GM19455 (cell line): ENCODE data around the gene N4BP2.

Experiments used
- ATAC-seq: cut with Tn5 transposase; IDR thresholded peaks from one replicate; pipeline ENCODE4 v1.9.1; 2021; ENCODE audit not compliant: unreplicated experiment

The N4BP2 gene

DNA sequence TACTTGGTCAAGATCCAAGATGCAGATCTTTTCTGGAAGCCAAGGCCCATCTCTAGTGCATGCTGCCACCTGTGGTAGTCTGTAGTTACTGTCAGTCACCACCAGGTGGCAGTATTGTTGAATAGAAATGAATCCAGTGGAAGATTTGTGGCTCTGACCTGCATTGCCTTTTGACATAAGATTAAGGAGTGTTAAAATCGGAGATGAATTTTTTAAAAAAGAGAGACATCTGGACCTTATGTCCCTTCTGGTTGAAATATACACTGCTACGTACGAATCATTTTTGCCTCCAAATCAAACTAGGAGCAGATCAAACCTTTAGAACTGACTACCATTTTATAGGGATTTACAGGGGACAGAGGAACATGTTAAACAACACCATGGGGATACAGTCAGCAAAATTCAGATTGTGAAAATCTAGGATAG lies 93.3 kb downstream of the N4BP2 start:
- no peak for ATAC-seq

DNA sequence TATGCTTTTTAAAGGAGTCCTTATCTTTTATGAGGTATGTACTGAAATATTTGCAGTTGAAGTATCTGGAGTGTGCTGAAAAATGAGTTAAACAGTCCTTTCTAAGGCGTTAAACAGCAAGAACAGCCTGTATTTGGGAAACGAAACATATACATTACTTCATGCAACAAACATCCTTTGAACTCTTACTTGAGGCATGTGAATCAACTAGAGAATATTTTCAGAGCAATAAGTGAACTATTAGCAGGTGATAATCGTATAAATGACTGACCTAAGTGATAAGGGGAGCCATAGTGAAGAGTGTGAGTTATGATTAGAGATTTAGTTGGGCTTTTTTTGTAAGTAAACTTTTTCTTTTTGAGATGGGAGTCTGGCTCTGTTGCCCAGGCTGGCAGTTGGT lies 94.3 kb downstream of the N4BP2 start:
- no peak for ATAC-seq

DNA sequence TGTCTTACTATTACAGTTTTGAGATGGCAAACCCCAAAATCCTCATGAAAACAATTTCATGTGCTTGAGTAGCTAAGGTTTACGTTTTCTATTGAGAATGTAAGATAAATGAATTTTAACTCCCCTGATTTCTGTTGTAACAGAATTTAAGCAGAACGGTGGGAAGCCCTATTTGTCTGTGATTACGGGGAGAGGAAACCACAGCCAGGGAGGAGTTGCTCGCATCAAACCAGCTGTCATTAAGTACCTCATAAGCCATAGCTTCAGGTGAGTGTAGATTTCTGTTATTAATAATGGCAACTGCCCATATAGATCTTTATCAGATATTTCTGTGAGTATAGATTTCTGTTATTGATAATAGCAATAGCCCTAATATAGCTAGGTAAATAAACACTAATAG lies 96.0 kb downstream of the N4BP2 start:
- no peak for ATAC-seq

DNA sequence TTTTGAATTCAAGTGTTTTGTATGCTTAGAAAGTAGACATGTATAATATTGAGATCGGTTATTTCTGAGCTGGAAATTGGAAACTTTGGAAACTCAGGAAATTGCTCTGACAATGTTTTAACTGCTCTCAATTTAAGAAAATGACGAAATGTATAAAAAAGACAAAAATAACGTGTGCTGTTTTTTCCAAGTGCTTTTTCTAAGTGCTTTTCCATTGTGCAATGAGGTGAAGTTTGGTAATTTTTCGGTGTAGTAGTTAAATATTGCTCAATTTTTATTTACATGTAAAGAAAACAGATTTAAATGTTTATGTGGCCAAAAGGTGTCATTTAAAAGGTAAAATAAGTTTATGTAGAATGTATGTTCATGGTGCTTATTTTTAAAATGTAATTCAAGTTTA lies 100.8 kb downstream of the N4BP2 start:
- no peak for ATAC-seq

DNA sequence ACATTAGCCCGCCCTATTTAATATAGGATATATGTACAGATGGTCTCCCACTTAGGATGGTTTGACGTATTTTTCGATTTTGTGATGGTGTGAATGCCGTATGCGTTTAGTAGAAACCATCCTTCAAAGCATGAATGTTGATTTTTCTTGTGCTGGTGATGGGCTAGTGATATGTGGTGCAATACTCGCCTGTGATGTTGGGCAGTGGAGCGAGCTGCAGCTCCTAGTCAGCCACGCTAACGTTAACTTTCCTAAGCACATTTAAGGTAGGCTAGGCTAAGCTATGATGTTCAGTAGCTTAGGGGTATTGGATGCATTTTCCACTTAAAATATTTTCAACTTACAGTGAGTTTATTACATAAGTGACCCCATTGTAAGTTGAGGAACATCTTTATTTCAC lies 103.6 kb downstream of the N4BP2 start:
- ATAC-seq, result no peak

DNA sequence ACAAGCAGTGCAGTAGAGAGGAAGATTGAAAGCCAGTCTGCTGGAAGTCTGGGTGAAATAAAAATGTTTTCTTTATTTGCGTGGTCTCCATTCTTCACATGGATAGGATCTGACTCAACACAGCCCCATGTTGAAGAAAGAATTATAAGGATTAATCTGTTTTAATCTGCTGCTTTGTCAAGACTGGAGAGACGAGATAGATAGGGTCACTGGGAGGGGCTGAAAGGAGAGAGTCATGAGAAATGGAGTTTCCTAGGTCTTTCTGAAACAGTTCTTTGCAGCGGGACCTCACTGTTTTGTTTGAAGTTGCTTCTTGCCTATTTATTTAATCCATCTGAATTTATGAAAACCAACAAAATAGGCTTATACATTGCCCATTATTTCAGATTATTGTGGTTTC lies 107.8 kb downstream of the N4BP2 start:
- no peak for ATAC-seq

DNA sequence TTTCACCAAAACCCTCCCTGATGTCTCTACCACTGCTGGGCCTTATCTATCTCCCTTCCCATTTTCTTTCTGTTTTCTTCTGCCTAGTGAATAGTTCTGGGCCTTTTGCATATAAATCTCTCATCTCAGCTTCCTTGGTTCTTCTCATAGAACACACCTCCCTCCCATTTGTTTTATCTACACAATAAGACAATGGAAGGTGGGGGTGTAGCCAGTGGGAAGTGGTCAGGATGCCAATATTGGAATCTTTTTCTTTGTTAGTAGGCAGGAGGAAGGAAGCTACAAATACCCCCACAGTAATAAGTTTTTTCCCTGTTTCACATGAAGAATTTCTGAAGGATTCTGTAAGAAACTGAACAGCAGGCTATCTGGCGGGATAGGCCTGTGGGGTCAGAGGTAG lies 109.3 kb downstream of the N4BP2 start:
- no peak for ATAC-seq

DNA sequence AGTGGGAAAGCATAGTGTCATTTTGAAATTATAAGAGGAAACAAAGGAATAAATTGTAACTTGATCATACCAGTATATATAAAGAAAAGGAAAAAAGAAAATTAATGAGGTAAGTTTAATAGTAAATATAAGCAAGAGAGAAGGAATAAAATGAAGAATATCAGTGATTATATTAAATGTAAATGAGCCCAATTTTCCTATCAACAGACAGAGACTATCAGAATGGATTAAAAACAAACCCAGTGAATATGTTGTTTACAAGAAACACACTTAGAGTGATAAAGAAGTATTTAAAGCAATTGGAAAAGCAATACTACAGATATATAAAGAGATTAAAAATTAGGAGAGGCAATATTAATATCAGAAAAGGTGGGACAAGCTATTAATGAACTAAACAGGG lies 111.4 kb downstream of the N4BP2 start:
- no peak for ATAC-seq

DNA sequence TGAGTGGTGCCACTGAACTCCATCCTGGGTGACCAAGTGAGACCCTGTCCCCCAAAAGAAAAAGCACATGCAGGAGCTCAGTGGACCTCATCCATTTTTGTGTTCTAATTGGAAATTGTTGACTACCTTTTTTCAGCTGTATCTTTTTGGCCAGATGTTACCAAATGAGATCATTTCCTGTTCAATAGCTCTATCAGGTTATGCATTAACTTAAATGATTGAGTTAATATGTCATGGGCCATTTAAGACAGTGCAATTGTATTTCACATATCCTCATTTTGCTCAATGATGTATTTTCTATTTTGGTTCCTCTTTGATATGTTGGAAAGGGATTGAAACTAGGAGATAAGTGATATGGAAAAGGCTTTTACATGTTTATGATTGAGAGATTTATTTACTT lies 113.9 kb downstream of the N4BP2 start:
- ATAC-seq, result no peak

DNA sequence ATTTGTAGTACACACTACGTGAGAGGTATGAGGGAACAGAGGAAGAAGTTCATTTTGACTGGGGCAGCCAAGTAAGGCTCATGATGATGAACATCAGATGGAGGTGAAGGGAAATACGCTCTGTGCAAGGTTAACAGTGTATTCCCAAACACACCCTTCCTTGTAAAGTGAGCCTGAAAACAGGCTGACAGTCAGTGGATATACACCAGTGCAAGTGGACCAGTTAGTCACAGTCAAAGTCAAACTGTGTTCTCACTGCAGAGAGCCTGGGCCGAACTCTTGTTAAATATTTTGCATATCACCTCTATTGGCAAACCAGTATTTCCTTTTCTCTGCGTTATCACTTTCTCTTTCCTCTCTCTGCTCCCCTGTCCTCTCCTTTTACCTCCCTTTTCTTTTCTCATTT lies 116.8 kb downstream of the N4BP2 start:
- ATAC-seq, result peak; percentile 72

DNA sequence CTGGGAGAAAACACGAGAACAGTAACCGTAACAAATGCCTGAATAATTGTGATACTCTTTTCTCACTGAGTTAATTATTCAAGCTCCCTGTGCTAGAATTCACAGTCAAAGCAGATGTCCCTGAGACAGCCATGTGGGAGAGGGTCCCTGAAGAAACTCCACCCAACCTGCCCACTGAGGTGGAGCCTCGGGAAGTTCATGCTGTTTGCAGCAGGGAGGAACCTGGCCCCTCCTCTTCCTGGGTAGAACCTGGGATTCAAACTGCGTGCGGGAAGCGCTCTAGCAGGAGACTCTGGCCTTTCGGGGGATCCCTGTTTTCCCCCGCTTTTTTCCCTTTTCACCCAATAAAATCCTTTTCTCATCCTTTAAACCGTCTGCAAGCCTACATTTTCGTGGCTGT lies 120.0 kb downstream of the N4BP2 start:
- ATAC-seq, result no peak

DNA sequence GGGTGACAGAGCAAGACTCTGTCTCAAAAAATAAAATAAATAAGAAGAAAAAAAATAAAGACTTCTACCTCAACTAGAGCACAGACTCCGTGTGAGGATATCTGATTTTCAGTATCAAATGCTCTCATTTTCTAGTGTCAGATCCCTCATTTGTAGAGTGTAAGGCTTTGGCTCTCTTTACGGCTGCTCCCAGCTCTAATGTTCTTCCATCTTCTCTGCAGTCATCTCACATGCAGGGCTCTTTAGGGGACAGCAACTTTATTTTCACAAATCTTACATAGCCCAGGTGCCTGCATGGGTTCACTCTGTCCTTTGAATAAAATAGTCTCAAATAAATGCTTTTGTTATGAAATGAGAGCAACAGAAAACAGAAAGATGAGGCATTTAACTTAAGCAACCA lies 120.9 kb downstream of the N4BP2 start:
- ATAC-seq, result no peak

DNA sequence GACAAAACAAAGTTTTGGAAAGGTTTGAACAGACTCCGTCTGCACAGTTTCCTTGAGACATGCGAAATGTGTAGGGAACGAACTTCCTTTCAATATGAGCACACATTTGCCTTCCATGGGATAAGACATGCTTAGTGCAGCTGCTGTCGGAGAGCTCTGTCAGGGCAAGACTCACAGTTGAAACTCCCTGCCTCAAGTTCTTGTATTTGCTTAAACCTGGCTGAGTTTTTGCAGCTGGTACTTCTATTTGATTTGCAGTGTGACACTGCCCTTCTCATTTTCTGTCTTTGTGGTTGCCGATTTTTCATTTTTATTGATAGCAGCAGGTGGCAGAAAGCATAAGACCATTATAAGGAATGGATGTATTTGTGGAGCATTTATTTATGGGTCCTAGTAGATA lies 122.0 kb downstream of the N4BP2 start:
- no peak for ATAC-seq

DNA sequence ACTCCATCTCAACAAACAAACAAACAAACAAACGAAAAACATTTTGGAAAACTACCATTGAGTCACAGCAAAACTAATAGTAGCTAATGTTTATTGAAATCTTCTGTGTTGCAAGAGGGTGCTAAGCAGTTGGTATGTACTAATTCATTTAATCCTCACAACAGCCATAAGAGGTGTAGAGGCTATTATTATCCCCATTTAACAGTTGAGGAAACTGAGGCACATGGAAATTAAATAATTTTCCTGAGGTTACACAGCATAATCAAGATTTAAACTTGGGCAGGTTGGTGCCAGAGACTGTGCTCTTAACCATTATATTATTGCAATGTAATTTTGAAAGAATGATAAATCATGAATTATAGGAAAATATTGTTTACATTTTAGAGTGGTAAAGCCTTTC lies 122.7 kb downstream of the N4BP2 start:
- no peak for ATAC-seq

DNA sequence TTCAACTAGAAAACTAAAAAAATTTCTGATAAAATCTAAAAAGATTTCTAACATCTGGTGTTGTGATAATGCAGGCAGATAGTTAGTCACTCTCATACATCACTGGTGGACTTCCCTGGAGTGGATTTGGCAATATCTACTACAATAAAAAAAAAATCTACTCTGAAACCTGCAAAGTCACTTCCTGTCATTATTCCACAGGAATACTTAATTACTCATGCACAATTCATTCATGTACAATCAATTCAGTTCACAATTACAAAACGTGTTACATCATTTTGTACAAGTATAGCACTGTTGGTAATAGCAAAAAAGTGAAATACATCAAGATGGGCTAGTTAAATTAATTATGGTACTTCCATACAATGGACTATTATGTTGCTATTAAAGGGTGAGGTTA lies 123.7 kb downstream of the N4BP2 start:
- ATAC-seq, result no peak

DNA sequence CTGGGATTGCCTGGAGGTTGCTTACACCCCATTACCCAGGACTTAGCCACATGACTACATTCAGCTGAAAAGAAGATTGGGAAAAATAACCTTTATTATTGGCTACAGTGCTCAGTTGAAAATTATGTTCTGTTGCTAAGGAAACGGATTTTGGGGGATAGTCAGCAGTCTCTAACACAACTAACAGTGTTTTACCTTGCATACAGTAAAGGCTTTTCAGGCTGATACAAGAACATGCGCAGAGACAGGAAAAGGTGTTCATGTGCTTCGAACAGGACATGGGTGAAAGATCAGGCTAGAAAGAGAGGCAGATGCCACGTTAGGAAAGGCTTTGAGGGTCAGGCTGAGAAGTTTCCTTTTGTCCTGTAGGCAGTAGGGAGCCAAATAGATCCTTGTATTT lies 125.4 kb downstream of the N4BP2 start:
- ATAC-seq, result no peak

DNA sequence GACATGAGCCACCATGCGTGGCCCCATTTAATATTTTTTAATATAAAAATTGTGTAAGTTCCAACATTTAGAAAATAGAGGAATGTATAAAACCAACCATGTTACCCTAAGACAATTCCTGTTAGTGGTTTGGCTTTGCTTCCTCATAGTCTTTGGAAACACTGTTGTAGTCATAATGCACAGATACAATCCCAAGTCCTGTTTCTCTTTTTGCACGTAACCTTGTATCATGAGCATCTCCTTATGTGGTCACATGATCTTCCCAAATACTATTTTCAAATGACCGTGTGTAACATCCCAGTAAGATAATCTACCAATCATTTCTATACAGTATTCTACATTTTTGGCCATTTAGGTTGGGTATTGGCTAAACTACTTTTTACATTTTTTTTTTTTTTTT lies 126.3 kb downstream of the N4BP2 start:
- no peak for ATAC-seq

DNA sequence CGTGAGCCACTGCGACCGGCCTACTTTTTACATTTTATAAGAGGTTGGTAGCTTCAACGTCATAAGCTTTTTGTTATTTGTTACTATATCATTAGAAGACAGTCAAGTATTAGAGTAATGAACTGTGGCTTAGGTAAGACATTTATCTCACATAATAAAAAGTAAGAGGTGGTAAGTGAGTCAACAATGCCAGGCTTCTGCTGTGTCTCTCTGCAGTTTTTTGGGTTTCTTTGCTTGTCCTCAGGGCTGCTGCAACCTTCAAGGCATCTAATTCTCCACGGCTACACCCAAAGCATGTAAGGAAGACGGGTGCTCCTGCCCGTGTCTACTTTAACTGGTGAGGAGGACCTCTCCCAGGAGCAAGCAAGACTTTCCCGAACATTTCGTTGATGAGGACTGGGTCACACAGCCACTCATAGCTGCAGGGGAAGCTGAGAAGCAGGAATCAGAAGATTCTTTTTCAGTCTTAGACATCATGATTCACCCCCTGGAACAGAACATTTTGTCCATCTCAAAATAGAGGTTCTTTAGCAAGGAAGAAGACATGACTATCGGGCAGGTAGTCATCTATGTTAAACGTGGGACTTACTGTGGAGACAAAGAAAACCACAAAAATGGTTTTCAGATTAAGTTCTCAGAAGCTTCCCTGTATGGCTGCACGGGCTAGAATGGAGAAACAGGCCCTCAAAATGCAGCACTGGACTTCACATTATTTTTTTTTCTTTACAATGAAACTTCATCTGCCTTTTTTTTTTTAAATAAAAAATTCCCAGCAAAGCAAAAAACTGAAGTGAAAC lies 127.2 kb downstream of the N4BP2 start:
- ATAC-seq, result no peak

DNA sequence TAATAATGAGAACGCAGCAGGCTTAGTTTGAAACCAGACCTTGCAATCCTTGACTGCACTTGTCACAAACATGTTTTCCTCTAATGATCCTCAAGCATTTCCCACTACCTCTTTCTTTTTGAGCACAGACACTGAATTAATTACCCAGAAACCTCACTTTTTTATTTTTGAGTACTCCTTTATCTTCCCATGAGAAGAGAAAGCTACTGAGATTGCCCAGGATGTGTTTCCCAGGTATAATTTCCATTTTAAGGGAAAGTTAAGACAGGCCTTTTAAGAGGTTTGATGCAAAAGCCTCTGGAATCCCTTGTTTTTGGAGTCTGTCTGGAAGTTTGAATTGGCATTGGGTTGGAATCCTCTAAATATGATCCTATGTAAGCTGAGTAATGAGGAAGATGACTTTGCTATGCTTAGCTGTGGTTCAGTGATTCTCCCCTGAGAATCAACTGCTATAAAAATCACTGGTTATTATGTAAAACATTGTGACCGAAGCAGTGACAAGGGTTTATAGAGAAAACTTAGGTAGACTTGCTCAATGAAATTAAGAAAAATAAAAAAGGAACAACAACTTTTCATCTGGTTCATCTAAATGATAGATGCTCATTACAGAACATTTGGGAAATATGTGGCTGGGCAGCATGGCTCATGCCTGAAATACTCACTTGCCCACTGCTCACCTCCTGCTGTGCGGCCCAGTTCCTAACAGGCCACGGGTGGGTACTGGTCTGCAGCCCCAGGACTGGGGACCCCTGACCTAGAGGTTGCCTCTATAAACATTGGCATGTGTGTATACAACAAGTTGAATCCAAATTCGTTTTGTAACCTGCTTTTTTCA lies 129.4 kb downstream of the N4BP2 start:
- ATAC-seq, result no peak

DNA sequence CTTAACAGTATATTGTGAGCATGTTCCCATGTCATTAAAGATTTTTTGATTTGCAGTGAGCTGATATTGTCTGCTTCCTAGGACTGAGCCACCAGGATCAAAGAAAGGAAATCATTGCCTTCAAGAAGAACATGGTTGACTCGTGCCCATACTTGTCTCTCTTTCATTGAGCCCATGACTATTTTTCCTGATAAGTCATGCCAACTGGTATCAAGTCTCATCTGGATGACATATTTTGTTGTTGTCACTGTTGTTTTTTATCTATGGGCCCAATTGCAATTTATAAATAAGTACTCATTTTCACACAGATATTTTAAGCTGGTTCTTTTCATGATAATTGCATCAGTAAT lies 130.0 kb downstream of the N4BP2 start:
- no peak for ATAC-seq

DNA sequence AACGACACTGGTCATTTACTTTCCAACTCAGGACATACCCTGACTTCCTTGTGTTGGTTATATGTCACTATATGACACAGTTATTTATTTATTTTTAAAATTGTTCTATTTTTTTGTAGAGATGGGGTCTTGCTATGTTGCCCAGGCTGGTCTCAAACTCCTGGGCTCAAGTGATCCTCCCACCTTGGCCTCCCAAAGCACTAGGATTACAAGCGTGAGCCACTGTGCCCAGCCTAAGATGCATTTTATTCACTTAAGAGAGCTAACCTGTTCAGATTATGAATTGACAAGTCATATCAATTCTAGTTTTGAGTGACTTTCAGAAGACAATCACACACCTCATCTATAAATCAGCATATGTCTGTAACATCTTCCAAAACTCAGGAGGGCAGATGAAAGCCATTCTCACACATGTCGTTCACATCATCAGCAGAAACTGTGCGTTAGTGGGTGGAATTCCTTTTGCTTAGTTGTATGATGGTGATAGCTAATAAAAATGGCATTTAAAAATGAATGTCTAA lies 130.8 kb downstream of the N4BP2 start:
- ATAC-seq, result no peak

DNA sequence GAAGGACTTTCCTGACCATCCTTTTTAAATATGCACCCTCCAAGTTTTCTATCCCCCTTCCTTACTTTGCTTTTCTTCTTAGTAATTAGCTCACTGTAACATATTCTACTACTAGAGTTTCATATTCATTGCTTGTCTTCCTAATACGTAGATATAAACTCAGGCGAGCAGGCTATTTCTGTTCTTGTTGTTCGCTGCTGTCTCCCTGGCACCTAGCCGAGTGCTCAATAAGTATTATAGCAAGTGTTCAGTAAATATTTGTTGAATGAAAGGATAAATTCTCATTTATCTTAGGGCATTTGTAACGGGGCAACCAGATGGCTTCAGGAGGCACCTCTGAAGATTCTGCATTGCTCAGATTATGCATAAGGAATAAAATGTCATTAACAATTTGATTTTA lies 133.4 kb downstream of the N4BP2 start:
- no peak for ATAC-seq
